ENCODE data around the gene ACTN2. TPM values are rescaled to one million over a fixed set of nuclear protein-coding genes. Genes with fewer than 3 reads are reported as not detected.

ACTN2 gene
- polyA plus RNA-seq, 3 donors, result 1.0 to 2.2 (median 1.1) TPM

DNA sequence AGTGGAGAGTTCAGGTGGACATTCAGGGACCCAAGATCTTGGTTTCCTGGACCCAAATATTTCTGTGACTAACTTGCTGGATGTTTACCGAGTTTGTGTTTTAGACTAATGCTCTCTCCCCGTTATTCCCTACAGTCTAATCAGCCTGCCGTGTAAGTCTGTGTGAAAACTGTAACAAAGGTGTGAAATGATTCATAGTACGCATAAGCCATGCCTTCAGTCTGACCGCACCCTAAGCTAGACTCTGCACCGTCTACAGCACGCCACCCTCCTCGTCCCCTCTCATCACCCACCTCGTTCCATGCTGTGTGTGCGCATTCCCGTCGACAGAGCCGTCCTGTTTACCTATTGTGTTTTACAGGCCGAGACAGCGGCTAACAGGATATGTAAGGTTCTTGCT is 50.5 kb downstream of the ACTN2 start:
- DNase-seq, result no peak

DNA sequence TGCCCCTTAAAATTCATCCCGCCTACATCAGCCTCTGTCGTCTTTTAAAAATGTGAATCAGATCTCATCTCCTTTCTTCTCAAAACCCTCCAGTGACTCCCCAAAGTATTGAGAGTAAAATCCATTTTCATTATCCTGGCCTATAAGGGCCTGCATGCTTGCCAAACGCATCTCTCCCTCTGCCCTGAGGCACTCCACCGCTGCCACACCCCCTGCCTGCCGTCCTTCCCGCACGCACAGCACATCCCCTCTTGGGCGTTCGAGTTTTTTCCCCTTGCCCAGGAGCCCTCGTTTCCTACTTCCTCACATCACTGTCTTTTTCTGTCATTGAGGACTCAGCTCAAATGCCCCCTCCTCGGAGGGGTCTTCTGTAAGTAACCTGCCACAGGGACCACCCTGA is 55.5 kb downstream of the ACTN2 start:
- DNase-seq, result no peak

DNA sequence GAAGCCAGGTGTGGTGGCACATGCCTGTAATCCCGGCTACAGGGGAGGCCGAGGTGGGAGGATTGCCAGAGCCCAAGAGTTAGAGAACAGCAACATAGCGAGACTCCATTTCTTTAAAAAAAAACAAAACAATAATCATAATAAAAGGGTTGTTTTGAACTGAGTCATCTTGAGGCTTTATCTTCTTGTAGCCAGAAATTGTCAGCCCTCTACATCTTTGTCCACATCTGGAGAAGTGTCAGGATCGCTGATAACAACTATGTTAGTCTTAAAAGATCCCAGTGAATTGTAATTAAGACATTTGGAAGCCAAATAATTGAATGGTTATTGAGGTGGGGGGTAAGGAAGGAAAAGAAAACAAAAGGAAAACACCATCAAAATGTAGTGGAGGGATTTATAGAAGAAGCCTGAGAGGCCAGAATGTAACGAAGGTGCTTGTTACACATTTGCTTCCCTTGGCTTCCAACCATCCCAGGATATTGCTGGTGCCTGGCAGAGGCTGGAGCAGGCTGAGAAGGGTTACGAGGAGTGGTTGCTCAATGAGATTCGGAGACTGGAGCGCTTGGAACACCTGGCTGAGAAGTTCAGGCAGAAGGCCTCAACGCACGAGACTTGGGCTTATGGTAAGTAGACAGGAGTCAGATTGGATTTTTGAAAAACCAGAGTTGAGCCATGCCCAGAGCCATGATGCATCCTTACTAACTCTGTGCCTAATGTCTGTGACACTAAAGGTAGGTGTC is 56.3 kb downstream of the ACTN2 start:
- DNase-seq, result no peak

DNA sequence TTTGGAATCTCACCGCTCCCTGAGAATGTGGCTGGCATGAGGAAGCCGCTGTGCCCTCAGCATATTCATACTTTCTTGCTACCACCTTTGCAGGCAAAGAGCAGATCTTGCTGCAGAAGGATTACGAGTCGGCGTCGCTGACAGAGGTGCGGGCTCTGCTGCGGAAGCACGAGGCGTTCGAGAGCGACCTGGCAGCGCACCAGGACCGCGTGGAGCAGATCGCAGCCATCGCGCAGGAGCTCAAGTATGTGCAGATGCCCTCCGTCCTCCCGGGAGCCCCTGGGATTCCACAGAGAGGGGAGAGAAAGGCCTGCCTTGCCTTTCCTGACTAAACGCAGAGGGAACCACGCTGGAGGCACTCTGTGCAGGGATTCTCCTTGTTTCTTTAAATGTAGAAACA is 58.2 kb downstream of the ACTN2 start:
- no peak for DNase-seq

DNA sequence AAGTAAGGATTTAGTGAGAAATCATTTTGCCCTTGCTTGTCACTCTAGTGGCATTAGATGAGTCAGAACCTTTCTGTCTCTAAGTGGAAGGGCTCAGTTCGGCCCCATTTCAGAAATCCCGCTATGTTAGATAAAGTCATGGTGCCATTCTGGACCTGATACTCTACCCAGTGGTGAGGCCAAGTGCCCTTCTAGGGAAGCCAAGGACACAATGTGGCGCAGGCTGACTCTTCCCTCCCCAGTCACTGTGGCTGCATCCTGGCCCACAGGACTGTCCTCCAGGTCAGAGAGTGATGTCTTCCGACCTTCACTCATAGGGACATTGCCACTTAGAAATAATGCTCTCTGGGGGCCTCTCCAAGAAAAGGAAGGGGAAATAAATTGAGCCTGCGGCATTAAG is 60.5 kb downstream of the ACTN2 start:
- DNase-seq, result no peak

DNA sequence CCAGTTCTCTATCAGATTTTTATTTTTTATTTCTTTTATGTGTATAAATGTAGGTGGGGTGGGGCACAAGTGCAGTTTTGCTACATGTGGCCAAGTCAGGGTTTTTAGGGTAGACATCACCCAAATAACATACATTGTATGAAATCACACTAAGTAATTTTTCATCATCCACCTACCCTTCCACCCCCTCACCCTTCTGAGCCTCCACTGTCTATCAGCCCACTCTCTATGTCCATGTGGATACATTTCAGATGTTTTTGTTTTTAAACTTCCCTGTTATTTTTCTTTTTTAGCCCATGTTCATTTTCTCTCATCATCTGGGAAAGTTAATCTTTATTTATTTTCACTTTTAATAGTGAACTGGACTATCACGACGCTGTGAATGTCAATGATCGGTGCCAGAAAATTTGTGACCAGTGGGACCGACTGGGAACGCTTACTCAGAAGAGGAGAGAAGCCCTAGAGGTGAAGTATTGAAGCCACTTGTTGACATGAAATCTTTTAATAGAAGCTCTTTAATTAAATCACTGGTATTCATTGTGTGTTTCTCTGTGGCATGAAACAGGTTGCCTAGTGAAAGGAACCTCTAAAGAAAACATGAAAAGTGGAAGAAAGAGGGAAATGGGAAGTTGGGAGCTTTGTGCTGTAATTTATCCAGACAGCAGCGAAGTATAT is 61.1 kb downstream of the ACTN2 start:
- no peak for DNase-seq

DNA sequence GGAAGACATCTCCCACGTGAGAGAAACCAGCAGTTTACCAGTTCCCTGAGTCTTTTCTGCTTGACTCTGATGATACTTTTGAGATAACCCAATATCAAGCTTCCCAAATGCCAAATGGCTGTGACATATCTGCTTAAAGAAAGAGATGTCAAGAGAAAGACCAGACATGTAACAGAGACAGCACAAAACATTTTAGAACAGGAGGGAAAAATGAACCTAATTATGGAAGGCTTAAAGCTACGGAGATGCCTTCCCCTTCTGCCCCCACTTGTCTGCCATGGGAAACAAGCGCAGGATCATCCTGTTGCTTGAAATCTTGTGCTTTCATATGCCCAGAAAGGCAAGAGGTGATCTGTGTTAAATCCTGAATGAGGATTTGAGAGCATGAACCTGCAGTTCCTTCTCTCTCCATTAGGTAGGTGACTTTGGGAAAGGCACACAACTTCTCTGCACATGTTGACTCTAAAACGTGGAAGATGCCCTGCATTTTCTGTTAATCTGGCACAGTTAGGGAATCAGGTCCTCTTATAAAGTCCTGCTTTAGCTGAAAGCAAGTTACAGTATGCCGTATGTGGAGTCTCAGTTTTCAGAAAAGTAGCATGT is 62.1 kb downstream of the ACTN2 start:
- no peak for DNase-seq

DNA sequence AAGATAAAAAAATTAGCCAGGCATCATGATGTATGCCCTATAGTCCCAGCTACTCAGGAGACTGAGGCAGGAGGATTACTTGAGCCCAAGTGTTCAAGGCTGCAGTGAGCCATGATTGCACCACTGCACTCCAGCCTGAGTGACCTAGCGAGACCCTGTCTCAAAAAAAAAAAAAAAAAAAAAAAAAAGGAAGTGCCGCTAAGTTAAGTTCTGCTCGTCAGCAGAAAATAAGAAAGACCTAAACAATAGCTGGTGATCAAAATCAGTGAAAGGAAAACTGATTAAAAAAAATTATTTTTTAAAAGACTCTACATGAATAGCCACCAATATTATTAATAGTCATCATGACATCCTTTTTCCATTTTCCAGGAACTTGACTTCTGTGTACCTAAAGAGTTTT is 64.6 kb downstream of the ACTN2 start:
- DNase-seq, result no peak

DNA sequence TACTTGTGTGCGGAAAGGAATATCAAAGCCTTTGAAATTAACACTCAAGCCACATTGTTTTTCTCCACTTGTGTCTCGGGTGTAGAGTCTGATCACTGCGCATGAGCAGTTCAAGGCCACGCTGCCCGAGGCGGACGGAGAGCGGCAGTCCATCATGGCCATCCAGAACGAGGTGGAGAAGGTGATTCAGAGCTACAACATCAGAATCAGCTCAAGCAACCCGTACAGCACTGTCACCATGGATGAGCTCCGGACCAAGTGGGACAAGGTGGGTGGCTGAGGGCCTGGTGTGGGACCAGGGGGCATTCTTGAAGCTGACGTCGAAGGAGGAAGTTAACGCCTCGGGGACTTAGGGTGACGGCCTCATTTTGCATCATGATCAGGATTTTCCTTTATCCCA is 65.1 kb downstream of the ACTN2 start:
- no peak for DNase-seq

DNA sequence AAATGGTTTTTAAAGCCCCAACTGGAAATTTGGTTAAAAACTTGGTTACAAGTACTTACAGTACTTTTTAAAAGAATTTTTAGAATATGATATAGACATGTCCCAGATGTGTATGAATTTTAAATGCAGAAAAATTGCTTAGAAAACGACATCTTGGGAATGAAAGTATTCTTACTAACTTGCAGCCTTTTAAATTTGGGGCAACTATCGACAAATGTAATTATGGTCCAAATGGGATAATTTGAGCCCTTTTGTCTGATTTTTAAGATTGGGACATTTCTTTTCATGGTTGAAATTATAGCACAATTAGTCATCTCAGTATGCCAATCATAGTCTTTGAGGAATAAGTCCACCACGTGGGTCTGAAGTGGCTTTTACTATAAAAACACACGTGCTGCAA is 65.6 kb downstream of the ACTN2 start:
- DNase-seq, result no peak

DNA sequence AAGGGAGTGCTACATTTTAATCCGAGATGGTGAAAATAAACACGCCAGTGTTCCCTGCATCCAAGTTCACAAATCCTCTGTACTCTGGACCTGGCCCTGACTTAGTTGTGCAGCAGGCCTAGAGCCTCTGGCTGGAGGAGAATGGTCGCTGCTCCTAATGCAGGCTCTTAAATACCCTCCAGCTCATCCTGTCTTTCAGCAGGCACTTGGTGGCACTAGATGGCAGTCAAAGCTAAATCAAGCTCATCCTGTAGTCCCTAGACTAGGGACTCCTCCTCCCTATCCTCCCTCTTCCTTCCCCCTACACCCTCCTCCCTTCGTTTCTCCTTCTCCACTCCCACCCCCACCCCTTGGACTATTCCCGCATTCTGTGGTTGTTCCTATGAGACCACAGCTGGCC is 67.2 kb downstream of the ACTN2 start:
- no peak for DNase-seq

DNA sequence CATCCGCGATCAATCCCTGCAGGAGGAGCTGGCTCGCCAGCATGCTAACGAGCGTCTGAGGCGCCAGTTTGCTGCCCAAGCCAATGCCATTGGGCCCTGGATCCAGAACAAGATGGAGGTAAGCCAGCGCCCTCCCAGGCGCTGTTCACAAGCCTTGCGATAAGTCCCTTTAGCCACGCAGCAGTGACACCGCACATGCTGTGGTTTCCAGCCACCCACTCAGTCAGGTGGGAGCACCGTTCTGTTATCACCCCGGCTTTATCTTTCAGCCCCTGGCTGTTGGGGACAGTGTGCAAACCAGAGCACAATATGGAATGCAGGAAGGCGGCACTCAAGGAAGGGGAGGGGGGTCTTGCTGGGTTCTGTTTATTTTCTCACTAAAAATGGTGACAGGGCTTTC is 67.7 kb downstream of the ACTN2 start:
- no peak for DNase-seq

DNA sequence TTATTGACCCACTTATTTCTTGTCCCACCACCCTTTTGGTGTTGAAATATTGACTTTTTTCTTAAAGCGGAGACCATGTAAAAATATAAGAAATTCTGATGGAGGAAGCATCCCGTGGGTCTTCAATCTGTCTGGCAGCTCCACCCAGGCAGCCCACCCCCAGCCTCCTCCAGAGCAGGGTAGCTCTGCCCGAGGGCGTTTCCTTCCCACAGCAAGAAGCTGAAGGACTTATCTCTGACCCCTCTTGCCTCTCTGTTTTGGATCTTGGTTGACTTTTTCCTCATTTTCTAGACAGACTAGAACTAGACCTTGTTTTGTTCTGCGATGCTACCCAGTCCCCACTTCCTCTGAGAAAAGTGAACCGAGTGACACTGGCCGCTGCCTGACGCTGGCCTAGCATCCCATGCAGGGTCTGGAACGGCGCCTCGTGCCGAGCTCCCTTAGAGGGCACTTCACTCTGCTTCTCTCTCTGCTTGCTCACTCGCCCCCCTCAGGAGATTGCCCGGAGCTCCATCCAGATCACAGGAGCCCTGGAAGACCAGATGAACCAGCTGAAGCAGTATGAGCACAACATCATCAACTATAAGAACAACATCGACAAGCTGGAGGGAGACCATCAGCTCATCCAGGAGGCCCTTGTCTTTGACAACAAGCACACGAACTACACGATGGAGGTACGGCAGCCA is 68.4 kb downstream of the ACTN2 start:
- DNase-seq, result no peak

DNA sequence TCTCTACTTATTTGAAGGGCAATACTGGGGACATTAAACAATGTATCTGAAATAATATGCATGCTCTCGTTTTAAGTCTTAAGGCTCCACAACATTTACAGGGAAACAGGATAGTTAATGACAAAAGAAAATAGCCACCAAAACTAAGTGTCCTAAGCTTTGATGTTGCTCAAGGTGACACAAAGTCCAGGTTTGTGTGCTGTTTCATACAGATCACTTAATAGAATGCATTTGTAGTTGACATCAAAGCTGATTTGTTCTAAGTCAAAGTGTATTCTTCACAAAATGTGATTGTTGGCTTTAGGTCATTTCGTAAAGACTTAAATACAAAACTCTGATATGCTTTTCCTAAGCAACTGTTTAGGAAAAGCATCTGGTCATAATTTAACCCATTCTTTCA is 71.3 kb downstream of the ACTN2 start:
- DNase-seq, result no peak

DNA sequence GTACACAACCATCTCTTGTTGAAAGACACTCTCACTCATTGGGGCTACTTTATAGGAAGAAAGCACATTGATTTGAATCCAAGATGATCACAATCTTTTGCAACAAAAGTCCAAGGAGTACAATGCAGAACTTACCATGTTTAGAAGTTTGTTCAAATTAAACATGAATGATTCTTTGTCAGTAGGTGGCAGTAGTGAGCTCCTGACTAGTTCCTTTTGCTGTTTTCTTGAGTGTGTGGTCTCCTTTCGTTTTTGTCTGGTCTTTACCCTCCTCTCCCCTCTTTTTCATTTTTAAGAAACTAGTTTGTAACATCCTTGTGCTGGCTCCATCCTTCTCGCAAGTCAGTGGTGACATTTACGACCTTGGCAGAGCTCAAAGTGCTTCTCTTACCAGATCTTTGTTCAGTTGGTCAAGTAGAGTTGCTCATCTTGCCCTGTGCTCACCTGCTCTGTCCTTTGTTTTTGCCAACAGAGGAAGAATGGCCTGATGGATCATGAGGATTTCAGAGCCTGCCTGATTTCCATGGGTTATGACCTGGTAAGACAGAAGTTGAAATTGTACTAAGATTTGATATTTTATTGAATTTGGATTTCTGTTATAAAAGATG is 73.1 kb downstream of the ACTN2 start:
- DNase-seq, result no peak

DNA sequence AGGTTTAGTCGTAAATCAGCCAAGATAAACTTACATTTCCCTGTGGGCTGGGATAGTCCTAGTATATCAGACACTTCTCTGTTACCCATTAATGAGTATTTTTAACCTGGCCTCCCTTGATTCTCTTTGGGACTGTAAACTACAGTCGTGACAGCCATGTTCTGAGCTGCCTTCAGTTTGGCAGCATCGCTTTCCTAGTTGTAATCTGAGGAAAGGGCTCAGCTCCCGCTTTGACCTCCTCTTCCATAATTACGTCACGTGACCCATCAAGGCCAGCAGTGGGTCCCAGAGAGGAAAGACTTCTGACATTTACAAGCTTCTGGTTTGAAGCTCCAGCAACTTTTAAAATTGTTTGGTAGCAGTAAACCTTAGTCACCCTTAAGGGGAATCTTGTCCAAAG is 74.2 kb downstream of the ACTN2 start:
- DNase-seq, result peak; percentile 61

DNA sequence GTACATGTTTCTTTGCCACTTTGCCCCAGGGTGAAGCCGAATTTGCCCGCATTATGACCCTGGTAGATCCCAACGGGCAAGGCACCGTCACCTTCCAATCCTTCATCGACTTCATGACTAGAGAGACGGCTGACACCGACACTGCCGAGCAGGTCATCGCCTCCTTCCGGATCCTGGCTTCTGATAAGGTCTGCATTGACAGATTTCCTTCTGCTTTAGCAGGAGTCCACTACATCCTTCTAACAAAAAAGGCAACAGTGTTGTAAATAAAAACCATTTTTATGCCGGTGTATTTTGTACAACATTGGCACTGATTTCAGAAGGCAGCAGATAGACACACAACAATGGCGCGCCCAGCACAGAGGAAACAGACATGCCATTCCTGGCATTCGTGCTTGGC is 74.7 kb downstream of the ACTN2 start:
- no peak for DNase-seq

DNA sequence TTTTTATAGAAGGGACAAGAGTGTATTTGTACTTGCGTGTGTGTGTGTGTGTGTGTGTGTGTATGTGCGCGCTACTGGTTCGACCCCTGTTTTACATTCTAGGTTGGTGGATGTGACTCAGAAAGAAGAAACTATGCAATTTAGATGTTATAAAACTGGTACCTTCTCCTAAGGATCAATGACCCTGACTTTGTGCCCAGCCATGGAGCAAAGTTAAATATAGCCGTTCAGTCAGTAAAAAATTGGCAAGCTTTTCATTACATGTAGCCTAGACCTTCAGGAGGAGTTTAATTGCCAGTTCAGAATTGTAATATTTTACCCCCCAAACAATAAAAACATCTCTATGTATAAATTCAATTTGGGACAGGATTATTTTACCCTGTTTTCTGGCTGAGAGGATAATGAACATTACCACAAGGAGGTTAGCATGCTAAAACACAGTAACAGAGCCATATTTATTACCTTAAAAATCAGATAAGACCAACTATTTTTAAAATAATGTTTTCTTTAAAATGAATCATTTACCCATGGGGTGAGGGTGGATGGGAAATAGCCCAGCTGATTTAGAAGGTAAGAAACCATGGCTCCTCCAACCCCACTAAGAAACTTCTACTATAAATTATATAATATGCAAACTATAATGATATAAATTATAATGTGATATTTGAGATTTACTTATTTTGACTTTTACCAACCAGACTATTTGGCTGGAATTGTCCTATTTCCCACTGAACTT is 75.3 kb downstream of the ACTN2 start:
- DNase-seq, result no peak

DNA sequence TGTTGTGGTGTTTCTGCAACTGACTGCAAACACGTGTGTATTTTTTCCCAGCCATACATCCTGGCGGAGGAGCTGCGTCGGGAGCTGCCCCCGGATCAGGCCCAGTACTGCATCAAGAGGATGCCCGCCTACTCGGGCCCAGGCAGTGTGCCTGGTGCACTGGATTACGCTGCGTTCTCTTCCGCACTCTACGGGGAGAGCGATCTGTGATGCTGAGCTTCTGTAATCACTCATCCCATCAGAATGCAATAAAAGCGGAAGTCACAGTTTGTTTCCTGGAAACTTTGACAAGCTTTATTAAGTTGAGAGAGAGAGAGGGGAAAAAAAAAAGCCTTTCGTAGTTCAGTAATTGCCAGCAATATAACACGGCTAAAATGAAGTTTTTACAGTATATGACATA is 76.1 kb downstream of the ACTN2 start:
- DNase-seq, result no peak

DNA sequence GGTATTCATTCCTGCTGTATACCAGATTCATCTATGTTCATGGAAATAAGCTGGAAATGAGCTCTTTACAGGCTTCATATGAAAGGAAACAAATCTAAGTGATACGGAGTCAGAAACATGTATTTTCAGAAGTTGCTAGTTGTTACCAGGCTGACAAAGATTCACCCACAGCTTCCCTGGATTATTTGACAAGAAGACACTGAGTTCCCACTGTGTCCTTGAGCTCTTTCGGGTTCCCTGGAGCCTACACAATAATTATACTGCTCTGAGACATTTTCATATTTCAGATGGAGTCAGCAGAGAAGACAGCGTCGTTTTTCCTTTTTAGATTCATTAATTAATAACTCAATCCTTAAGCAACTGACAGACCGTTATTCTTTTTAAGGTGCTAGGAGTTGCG is 79.5 kb downstream of the ACTN2 start:
- no peak for DNase-seq

DNA sequence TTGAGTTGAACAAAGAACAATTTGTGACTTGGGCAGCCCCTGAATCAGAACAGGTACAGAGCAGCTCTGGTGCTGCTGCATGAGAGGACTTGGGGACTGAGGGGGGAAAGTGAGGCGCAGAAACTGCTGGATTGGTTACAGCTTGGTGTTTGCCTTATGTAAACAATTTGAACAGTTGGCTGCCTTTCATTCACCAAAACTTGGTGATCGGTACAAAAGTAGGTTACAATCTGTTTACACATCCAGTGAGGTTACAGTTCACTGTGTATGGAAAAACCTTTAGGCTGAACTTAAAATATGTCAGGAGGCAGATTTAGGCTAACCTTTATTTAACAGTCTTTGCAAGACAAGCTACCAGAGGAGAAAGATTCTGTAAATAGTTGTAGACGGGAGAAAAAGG is 80.2 kb downstream of the ACTN2 start:
- no peak for DNase-seq

DNA sequence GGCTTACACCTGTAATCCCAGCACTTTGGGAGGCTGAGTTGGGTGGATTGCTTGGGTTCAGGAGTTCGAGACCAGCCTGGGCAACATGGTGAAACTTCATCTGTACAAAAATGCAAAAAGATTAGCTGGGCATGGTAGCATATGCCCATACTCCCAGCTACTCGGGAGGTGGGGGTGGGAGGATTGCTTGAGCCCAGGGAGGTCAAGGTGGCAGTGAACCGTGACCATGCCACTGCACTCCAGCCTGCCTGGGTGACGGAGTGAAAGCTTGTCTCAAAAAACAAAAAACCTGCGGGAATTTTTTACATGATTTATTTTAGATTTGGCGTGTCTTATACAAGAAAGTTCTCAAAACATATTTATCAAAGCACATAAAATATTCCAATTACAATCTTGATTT is 81.0 kb downstream of the ACTN2 start:
- DNase-seq, result no peak
